Measurements from ENCODE around the gene SERPIND1.

The SERPIND1 gene

DNA sequence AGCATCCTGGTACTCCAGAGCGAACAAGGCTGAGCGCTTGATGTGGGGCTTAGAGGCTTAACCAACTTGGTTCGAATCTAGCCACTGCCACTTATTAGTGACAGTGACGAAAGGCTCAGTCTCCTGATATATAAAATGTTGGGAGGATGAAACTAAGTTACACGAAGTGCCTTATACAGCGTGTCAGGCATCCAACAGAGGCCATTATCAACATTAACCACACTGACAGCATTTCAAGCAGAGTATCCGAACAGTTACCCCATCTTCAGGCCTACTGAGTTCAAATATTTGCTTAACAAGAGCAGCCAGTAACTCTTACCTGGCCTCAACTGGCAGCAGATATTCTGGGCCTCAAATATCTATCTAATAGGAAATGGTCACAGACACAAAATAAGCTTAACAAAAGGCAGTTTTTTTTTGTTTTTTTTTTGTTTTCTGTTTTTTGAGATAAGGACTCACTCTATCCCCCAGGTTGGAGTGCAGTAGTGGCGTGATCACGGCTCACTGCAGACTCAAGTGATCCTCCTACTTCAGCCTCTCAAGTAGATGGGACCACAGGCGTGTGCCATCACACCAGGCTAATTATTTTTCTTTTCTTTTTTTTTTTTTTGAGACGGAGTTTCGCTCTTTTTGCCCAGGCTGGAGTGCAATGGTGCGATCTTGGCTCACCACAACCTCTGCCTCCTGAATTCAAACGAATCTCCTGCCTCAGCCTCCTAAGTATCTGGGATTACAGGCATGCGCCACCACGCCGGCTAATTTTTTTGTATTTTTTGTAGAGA lies 2.9 kb downstream of the SERPIND1 start:
- DNase-seq (ENCODE audit: low read depth): no peak

DNA sequence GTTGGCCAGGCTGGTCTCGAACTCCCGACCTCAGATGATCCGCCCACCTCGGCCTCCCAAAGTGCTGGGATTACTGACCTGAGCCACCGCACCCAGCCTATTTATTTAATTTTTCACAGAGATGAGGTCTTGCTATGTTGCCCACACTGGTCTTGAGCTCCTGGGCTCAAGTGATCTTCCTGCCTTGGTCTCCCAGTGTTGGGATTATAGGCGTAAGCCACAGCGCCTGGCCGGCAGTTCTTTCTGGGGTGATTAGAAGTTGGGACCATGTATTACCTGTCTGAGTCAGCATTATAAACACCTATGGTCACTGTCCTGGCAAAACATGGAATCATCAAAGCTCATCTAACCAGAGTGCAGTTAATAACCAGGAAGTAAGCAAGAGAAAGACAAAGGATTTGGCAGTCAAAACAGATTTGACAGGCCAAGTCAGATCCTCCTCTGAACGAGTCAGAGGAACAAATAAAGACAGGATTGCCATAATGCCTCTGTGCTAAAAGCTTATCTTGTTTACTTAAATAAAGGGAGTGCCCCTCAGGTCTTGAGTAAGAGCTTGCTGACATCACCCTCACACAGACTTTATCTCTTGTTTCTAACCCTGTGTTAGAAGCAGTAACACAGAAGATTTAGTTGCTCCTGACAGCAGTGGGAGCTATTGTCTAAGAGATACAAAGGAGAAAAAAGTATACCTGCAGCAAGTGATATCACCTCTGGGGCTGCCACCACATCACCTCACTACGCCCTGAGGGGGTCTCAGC lies 3.7 kb downstream of the SERPIND1 start:
- no peak for DNase-seq (ENCODE audit: low read depth)

DNA sequence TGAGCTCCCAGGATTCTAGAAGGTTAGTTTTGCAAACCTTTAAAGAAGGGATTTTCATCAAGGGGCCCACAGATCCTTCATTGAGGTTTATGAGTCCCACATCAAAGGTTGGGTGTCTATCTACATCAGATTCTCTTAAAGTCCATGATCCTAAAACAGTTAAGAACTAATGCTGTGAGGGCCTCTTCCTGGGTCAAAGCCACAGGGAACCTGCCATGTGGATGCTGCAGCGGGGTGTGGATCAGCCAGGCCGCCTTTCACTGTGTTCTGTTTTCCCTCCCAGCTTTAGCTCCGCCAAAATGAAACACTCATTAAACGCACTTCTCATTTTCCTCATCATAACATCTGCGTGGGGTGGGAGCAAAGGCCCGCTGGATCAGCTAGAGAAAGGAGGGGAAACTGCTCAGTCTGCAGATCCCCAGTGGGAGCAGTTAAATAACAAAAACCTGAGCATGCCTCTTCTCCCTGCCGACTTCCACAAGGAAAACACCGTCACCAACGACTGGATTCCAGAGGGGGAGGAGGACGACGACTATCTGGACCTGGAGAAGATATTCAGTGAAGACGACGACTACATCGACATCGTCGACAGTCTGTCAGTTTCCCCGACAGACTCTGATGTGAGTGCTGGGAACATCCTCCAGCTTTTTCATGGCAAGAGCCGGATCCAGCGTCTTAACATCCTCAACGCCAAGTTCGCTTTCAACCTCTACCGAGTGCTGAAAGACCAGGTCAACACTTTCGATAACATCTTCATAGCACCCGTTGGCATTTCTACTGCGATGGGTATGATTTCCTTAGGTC lies 5.3 kb downstream of the SERPIND1 start:
- no peak for DNase-seq (ENCODE audit: low read depth)

DNA sequence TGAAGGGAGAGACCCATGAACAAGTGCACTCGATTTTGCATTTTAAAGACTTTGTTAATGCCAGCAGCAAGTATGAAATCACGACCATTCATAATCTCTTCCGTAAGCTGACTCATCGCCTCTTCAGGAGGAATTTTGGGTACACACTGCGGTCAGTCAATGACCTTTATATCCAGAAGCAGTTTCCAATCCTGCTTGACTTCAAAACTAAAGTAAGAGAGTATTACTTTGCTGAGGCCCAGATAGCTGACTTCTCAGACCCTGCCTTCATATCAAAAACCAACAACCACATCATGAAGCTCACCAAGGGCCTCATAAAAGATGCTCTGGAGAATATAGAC lies 5.9 kb downstream of the SERPIND1 start:
- no peak for DNase-seq (ENCODE audit: low read depth)

DNA sequence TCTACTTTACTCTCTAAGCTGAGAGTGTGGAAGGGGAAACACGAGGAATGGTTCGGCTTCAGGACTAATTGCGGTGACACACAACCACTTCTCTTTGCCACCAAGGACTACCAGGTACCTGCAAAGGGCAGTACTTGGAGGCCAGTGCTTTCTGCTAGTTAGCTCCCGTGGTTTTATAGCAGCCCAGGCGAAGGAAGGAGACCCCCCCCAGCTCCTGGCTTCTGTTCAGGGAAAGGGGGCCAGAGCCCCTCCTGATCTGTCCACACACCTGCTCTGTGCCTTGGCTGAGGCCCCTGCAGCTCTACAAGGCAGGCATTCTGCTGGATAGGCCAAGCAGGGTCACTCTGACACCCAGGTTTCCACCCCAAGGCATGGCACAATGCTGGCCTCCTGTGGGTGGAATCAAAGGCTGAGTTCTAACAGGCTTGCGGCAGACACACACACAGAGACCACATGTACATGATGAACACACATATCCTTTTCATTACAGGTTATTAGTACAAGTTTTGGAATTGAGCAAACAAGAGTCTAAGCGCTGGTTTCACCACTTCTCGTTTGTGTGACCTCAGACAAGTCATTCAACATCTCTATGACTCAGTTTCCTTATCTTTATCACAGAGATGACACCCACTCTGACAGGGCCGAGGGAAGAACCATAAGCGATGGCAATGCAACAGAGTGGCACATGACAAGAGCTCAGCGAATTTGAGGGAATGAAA lies 7.5 kb downstream of the SERPIND1 start:
- no peak for DNase-seq (ENCODE audit: low read depth)

DNA sequence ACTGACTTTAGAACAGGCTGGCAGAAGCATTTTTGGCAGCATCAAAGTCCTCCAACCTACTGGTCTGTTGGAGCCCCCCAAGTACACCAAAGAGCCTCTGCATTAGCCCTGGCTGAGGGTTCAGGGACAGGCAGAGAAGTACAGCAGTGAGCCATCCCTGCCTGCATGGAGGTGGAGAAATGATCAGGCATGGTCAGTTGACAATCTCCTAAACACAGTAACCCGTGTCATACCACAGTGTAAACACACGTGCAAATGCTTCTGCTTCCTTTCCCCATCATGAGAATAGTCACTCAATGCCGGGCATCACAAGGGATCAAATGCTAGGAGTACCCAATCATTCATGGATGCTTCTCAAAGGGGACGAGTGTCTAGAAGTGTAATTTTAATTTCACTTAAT lies 8.2 kb downstream of the SERPIND1 start:
- DNase-seq (ENCODE audit: low read depth): no peak

DNA sequence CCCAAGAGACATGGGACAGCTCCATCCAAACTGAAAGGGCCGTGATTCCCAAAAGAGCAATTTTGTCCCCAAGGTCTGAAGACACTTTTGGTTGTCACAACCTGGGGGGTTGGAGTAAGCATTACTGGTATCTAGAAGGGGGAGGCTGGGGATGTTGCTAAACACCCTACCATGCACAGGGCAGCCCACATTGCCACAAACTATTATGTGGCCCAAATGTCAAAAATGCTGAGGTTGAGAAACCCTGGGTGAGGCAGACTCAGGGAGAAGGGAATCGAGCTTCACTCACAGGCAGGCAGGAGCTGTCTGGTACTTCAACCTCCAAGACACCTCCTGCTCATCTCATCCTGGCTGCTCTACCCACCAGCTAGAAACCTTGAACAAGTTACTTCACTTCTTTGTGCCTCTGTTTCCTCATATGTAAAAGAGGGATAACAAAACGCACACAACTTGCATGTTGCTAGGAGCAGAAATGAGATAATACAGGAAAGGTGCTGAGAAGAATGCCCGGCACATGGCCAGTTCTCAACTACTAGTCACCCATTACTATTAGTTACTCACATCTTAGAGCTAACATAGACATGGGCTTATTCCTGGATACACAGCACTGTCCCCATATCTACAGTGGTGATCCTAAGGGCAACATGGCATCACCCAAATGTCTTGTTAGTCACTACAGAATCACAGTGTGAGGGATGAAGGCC lies 8.8 kb downstream of the SERPIND1 start:
- no peak for DNase-seq (ENCODE audit: low read depth)

DNA sequence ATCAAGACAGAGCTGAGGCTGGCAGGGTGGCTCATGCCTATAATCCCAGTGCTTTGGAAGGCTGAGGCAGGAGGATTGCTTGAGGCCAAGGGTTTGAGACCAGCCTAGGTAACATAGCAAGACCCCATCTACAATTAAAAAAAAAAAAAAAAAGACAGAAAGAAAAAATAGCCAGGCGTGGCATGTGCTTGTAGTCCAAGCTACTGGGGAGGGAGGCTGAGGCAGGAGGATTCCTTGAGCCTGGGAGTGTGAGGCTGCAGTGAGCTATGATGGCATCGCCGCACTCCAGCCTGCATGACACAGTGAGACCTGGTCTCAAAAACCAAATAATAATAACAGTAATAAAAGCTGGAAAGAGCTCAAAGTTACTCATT lies 9.4 kb downstream of the SERPIND1 start:
- DNase-seq (ENCODE audit: low read depth): no peak

DNA sequence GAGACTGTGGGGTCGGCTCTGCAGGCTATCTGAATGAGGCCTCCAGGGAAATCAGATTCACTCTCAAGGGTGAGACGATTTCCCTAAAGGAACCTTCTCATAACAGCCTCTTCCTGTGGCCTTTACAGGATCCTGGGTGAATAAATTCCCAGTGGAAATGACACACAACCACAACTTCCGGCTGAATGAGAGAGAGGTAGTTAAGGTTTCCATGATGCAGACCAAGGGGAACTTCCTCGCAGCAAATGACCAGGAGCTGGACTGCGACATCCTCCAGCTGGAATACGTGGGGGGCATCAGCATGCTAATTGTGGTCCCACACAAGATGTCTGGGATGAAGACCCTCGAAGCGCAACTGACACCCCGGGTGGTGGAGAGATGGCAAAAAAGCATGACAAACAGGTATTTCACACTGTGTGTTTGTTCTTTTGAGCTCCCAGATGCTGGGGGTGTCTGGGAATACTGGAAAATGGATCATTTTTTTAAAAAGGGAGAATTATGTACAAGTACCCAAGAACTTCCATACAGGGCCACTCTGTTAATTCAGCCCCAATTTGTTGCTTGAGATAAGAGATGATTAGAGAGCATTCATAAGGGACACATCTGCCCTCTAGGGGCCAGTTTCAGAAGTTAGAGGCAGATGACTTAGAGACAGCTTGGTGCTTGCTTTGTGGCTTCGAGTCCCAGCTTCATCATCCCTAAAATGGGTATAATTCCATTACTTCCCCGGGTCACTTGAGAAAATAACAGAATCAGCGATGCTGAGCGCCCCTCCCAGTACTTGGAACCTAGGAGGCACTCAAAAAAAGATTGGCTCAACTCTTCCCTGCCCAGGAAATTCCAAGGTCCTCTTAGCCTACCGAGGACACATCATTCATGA lies 10.2 kb downstream of the SERPIND1 start:
- no peak for DNase-seq (ENCODE audit: low read depth)

DNA sequence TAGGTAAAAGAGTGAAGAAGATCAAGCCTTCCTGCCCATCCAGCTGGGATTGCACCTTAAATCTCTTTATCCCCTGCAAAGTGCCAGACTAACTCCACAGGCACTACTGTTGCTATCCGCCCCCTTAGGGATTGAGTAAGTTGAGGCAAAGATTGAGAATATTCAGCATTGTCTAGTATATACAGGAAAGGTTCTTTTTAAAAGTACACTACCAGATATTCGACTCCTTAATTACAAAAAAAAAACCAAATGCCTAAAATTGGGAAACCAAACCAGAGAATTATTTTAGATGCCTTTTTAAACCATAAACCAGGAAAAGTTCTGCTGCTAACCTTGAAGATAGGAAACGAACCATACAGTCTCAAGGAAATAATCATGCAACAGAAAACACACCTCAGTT lies 11.5 kb downstream of the SERPIND1 start:
- DNase-seq (ENCODE audit: low read depth): no peak

DNA sequence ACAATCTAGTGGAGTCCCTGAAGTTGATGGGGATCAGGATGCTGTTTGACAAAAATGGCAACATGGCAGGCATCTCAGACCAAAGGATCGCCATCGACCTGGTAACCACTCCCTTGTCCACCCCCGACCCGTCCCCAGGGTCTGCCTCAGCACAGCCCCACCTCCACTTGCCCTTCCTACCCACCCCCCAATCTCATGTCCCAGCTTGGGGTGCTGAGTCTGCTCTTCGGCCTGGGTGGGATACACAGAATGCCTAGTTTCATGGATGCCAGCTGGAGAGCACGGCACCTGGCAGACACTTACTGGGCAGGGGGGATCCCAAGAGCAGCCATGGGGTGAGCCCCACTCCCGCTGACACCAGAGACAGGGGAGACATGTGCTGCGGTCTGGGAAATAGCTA lies 12.1 kb downstream of the SERPIND1 start:
- no peak for DNase-seq (ENCODE audit: low read depth)

DNA sequence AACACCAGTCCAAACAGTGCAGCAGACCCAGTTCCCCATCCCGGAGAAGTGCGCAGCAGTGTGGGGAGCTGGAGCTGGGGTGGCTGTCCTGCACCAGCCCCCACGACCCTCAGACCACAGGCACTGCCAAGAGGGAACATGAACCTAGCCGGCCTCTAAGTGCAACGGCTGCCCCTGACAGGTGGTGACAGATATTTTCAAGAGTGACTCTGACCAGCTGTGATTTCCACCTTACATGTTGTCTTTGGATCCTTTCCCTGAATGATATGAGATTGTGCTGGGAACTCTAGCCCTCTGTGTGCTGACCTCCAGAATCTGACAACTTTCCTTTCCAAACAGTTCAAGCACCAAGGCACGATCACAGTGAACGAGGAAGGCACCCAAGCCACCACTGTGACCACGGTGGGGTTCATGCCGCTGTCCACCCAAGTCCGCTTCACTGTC lies 12.6 kb downstream of the SERPIND1 start:
- DNase-seq (ENCODE audit: low read depth): no peak

DNA sequence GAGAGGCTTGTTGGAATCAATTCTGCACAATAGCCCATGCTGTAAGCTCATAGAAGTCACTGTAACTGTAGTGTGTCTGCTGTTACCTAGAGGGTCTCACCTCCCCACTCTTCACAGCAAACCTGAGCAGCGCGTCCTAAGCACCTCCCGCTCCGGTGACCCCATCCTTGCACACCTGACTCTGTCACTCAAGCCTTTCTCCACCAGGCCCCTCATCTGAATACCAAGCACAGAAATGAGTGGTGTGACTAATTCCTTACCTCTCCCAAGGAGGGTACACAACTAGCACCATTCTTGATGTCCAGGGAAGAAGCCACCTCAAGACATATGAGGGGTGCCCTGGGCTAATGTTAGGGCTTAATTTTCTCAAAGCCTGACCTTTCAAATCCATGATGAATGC lies 13.3 kb downstream of the SERPIND1 start:
- DNase-seq (ENCODE audit: low read depth): no peak

DNA sequence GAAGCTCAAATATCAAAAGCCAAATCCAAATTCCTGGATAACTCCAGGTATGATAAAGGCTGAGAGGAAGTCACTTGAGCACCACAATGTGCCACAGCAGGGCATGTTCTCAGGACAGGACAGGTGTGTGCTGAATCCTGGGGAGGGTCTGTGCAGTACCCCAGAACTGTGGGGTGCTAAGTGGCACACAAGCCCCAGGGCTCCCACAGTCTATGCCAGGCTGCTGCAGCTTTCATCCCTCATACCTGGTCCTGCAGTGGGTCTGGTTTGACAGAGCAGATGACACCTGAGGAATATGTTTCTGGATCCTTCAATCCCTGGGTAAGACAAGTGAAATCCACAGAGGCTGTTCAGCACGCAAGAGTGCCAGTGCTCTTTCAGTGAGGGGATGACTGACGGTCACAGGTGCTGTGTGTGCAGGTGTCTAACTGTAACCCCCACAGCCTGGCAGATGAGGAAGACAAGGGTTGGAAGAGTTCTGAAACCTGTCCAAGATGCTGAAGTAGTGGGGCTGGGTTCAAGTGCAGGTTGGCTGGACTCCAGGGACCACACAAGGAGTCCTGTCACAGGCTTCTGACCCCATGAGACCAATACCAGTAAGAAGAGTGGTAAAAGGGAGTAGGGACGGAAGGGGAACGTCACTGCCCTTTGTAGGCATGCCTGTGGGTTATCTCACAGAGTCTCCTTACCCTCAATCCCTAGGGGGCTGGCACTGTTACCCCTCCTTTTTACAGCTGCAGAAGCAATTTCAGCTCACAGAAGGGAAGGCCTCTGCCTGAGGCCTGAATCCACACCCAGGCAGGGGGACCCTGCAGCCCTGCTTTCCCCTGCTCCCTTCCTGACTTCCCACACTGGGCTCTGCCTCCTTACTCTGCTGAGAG lies 14.1 kb downstream of the SERPIND1 start:
- DNase-seq (ENCODE audit: low read depth): no peak

DNA sequence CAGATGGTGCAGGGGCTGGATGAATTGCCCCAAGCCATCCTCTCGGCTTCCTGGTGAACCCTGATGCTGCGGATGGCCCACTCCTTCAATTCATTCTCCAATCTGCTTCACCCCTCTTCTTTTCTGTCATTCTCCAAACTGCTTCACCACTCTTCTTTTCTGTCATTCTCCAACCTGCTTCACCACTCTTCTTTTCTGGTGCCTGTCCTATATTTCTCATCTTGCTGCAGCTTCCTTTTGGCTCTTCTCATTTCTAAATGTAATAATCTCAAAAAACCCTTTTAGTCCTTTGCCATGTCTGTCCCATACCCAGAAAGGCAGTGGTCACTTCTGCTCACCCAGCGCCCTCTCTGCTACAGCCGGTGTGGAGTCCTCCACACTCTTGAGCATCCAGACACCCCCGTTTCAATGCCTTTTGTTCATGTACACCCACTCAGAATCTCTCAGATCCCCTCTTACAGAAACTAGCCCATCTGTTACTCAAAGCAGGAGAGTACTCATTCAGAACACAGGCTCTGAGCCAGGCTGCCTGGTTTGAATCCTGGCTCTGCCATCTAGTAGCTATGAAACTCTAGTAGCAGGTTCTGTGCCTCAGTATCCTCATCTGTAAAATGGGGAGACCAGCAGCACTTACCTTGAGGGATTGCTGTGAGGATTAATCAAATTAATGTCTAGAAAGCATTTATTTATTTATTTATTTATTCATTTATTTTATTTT lies 14.9 kb downstream of the SERPIND1 start:
- DNase-seq (ENCODE audit: low read depth): no peak

DNA sequence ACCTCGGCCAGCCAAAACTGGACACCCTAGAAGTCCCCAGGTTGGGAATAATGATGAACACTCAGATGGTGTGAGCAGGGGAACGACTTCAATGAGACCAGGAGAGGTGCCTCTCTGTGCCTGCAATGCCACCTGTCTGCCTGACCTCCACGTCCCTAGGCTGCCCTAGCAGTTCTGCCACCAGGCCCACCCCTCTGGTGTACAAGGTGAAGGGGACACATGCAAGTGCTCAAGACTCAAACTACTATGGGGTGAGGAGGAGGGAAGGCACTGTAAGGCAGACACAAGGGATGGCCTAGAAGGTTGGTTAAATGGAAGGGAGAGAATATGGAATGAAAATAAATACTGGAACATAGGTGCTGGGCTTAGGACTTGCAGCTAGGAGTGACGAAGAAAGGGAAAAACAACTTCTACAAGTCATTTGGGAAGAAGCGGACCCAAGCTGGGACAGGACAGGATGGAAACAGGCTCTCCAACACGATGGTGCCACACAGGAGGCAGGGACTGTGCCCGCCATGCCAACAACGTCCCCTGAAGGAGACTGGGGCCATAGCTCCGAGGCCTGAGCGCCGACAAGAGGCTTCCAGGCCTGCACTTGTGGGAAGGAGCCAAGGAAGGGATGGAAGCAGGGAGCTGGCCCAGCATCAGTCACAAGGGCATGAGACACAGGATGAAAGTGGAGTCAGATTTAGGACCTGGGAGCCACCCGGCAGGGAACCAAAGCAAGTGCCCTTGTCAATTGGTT lies 18.5 kb downstream of the SERPIND1 start:
- DNase-seq (ENCODE audit: low read depth): no peak

DNA sequence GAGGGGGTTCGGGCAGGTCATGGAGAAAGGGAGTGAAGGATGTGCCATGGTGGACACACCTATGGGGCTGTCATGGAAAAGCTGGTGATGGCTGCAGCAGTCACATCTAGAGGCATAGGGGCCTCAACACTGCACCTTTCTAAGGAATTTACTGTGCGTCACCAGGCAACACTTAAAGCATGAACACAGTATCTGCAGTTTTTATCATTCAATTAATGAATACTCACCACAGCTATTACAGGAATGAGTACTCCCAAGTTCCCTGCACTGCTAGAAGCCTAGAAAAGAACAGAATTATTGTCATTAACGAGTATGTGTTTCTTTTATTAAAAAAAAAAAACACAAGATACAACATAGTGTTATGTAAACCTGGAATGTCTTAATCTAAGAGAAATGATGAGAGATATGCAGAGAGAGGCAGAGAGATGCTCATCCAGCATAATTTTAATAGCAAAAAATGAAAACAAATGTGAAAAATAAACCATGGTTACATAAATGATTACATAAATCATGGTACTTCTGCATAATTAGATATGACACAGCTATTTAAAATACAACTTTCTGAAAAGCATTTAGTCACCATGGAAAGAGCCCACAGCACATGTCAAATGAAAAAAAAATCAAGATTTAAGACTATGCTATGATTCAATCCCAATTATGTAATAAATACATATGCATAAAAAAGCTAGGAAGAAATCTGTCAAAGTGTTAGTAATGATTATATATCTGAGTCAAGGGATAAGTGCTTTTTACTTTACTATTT lies 19.2 kb downstream of the SERPIND1 start:
- DNase-seq (ENCODE audit: low read depth): no peak

All from activated T-helper 9 cell treated with anti-CD3 and anti-CD28 coated beads, Interleukin-2, amount 50 U/mL, for 16 hours (primary cell).